ENCODE data around the gene CYB5R2.

DNA sequence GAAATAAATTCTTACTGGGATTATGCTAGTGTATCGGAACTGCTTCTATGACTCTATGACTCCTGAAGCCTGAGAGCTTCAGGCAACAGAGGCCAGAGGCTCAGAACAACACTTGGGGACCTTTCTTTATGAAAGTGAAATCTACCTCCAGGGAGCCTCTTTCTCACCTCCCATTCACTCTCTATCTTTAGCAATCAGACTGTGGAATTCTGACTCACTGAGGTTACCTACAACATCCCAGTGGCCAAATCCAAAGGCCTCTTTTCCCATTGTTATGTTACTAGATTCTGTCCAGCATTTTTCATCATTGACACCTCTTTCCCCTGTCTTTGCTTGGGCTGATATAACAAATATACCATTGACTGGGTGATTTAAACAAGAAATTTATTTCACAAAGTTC lies 14.1 kb upstream of the CYB5R2 start:
- TF ChIP-seq KDM1A (IDR thresholded peaks at IDR 0.05; ENCODE audit: low read depth) (no peak), CTCF (IDR thresholded peaks at IDR 0.05) (no peak), SREBF2 (IDR thresholded peaks at IDR 0.05) (no peak), ZFP36 (IDR thresholded peaks at IDR 0.05; ENCODE audit: borderline replicate concordance, partially characterized antibody) (no peak), RAD21 (conservative IDR thresholded peaks at IDR 0.05 in 1 of 2, IDR thresholded peaks at IDR 0.05 in 1 of 2) (no peak), EP300 (IDR thresholded peaks at IDR 0.05) (no peak), POLR2AphosphoS2 (conservative IDR thresholded peaks at IDR 0.05; ENCODE audit: low read length) (no peak), CBX8 (IDR thresholded peaks at IDR 0.05) (no peak), POLR2A (IDR thresholded peaks at IDR 0.05; ENCODE audit: low read length) (no peak), MYC (IDR thresholded peaks at IDR 0.05; ENCODE audit: borderline replicate concordance, low read length) (no peak), HOXA7 (CRISPR knock-in tag; IDR thresholded peaks at IDR 0.05) (no peak)
- TF ChIP-seq, protein P1, sequence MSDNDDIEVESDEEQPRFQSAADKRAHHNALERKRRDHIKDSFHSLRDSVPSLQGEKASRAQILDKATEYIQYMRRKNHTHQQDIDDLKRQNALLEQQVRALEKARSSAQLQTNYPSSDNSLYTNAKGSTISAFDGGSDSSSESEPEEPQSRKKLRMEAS (IDR thresholded peaks at IDR 0.05) = no peak

All from A549 (cell line).